ENCODE results near the gene TIGAR.
A peak's percentile ranks its signal among the peaks of the same experiment; 100 is the strongest.

TIGAR gene

DNA sequence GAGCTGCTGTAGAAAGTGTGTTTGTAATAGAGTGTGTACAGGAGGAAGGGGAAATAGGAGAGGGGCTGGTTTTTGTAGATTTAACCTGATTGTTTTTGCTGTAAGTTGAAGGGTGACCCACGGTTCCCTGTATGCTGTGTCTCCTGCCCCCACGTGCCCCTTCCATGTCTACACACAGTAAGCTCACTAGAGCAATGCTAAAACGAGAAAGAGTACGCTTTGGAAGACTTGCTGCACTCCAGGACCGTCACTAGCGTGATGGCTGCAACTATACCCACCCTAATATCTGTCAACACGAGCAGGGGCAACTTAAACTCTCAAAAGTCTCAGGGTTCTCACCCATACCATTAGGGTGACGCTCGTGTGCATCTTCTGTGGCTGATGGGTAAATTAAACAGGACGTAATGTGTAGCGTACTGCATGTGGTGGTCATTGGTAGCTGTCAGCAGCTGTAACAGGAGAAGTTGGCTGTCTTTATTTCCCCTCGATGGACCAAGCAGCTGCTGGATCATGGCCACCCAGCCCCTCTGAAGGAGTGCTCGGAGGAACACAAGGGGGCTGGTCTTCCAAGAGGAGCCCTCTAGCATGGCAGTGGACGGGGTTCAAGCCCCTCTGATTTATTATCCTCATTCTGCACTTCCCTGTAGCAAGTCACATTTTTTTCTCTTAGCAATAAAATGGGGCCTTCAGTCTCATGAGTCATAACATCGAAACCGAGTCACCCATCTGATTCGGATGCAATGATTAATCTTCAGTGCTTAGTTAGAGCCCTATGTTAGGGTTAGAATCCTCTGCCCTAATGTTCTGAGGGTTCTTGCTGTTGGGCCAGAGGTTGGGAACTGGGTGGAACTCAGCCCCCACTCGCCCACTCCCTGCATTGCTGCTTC lies 33.4 kb upstream of the TIGAR start:
- DNase-seq = no peak
- TF ChIP-seq POLR2A (IDR thresholded peaks at IDR 0.05; ENCODE audit: low read length) (peak; percentile 6), GATA1 (IDR thresholded peaks at IDR 0.05; ENCODE audit: low read depth, low read length) (no peak)

DNA sequence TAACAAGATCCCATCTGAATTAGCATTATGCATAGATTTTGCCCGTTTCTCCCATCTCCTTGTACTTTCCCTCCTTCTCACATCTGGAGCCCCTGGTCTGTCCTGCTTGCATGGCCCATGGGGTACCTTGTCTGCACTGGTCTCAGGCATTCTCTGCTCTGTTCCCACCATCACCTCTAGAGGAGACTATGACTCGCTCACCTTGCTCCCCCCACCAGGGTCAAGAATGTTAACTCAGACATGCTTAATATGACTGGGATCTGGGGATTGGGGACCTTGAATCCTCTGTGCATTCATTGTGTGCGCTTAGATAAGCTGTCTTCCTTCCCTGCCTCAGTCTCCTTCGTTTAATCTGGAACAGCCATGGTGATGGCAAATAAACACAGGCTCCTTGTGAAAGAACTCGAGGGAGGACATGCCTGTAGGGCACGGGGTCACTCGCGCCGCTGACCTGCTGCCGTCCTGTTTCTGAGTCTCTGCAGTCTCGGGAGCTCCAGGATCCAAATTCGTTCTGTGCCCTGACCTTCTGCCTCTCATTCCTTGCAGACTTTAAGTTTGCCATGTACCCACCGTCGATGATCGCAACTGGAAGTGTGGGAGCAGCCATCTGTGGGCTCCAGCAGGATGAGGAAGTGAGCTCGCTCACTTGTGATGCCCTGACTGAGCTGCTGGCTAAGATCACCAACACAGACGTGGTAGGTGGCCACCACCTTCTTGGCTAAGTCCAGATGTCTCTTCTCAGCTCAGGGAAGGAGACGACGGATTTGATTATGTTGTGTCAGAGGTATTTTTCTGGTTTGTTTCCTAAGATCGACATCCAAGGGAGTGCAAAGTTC lies 32.5 kb upstream of the TIGAR start:
- DNase-seq = no peak

DNA sequence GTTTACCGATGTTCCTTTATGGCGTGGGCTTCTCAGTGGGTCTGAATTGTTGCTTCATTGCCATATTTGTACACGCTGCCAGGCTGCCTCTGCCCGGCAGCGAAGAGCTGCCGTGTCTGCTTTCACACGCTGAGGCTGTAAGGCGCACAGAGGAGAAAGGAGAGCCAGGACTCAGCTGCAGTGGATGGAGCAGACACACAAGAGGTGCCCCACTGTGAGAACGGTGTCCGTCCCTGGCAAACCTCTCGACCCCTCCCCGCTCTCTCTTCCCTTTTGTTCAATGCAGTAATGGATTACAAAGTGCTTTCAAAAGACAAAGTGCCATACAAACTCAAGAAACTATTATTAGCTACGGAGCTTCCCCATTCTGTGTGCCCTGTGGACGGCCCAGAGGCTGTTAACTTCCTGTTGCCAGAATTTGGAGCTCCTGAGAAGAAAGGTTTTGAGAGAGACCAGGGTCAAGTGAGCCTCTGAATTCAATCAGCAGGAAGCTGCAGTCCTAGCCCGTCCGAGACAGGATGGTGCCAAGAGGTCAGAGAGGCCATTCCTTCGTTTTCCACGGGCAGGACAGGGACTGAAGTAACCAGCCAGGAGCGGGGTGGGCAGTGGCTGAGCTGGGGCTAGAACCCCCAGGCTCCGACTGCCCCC lies 31.7 kb upstream of the TIGAR start:
- TF ChIP-seq GATA1 (IDR thresholded peaks at IDR 0.05; ENCODE audit: low read depth, low read length) (no peak), POLR2A (IDR thresholded peaks at IDR 0.05; ENCODE audit: low read length) (no peak)
- no peak for DNase-seq

More for the DNA sequence above, 32.5 kb upstream of the TIGAR start:
- TF ChIP-seq GATA1 (IDR thresholded peaks at IDR 0.05; ENCODE audit: low read depth, low read length) = no peak
- TF ChIP-seq POLR2A (IDR thresholded peaks at IDR 0.05; ENCODE audit: low read length) = no peak

DNA sequence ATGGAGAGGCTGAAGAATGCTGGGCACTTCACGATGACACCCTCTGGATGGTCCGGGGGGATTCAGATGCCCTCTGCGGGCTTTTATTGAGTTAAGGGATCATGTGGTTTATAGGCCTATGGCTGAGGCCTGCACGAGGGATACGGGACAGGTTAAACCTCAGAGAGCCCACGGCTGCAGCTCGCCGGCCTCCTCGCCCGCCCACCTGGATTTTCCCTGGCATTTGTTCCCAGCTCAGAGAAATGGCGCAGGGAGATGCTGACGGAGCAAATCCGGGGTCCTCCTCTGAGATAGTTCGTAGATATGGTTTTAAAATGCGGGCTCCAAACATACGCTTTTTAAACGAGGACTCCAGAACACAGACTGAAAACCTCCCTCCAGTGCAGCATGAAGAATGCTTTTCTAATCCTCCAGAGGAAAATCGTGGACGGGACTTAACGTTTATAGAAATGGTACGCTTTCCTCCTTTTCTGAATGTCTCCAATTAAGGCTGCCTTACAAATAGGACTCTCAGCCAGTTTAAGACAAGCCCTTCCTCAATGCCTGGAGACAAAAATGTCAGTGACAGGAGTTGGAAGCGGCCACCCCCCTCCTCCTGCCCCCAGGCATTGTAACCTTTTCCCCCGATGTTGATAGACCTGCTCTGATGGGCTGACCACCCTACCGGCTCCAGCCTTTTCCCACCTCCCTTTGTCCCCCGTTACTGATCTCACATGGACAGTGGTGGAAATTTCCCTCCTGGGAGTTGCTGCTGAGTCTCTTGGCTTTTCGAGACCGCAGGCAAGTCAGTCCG lies 30.8 kb upstream of the TIGAR start:
- DNase-seq = no peak
- no peak for TF ChIP-seq GATA1 (IDR thresholded peaks at IDR 0.05; ENCODE audit: low read depth, low read length)
- TF ChIP-seq POLR2A (IDR thresholded peaks at IDR 0.05; ENCODE audit: low read length) = no peak

DNA sequence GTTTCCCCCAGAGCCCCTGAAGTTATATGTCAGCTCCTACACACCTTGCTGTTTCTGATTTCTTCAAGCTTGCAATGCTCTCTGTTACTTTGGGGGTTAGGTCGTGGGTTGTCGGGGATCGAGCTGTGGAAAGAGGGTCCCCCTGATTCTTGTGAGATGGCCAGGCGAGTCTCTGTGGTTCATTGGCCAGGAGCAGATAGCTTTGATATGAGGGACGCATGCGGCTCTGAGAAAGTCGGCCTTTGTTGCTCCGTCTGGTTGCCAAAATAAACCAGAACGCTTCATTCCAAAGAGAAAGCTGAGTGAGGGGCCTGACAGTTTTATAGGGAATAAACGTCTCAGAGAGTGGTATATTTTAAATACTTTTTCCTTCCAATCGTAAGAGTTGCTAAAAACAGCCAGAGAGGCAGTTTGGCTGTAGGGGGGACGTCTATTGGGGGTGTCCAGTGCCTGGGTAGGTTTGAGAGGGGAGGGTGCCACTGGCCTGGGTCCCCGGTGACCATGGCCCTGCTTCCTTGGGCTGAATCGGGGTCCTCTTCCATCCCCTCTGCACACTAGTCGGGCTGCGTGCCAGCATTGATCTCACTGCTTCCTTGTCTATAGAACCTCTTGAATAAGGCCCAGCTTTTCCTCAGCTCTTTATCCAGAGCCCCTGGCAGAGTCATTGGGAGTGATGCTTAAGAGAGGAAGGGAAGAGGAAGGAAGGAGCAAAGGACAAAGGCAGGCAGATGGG lies 28.5 kb upstream of the TIGAR start:
- no peak for TF ChIP-seq GATA1 (IDR thresholded peaks at IDR 0.05; ENCODE audit: low read depth, low read length)
- no peak for TF ChIP-seq POLR2A (IDR thresholded peaks at IDR 0.05; ENCODE audit: low read length)
- no peak for DNase-seq

DNA sequence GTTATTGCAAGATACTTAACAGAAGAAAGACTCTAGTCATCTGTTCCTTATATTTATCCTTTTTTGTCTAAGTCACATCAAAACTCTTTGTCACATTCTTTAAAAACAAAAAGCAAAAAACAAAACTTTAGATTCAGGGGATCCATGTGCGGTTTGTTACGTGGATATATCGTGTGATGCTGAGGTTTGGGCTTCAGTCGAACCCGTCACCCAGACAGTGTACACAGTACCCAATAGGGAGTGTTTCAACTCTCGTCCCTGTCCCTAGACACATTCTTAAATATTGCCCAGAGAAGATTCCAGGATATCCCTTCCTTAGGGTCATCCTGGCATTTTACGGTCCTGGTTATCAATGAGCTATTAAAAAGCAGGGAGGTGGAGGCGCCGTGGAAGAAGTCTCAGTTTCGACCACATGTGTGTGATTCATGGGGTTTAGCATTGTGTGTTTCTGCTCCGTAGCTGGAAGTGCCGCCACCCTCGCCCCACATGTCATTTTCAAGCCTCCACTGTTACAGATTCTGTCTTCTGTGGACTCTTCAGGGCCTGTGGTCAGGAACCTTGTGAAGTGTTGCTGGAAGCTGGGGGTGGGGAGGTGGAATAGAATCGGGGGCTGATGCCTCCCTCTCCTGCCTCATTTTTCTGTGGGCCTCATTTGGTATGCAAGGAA lies 27.6 kb upstream of the TIGAR start:
- DNase-seq = no peak
- TF ChIP-seq POLR2A (IDR thresholded peaks at IDR 0.05; ENCODE audit: low read length) = no peak
- no peak for TF ChIP-seq GATA1 (IDR thresholded peaks at IDR 0.05; ENCODE audit: low read depth, low read length)

DNA sequence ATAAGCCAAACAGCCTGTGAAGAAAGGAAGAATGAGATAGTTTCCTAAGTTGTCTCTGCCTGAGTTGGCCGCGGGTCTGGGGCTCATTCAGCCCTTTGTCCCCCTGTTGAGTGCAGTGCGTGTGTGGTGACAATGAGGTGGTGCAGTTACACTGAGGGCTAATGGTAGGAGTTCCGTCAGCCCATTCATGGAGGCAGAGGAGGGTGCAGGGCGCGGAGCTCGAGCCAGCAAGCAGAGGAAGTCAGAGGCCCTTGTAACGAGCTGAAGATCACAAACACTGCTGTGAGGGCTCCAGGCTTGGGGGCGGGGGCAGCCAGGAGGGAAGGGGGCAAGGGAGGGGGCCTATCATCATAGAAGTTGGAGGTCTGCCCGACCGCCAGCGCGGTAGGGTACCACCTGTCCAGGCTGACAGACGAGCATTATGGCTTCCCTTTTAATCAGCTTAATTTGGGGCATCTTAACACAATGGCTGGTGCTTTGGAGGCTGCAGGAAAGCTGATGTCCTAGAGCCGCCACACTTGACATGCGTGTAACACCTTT lies 27.0 kb upstream of the TIGAR start:
- no peak for TF ChIP-seq GATA1 (IDR thresholded peaks at IDR 0.05; ENCODE audit: low read depth, low read length)
- TF ChIP-seq POLR2A (IDR thresholded peaks at IDR 0.05; ENCODE audit: low read length) = no peak
- no peak for DNase-seq

DNA sequence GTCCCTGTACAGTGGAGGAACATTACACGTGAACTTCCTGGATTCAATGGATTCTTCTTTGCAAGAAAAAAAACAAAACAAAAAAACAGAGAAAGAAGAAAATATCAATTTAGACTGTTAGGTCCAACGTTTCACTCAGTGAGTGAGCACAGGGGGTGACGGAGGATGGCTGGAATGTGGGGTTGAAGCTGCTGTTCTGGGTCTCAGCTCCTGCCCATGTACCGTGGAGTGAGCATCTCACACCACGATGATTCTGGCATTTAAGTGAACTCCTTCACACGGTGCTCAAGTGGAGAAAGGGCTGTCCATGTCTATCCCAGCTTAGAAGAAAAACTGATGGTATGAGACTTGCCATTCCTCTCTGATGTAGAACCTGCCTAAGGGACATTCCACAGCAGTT lies 24.3 kb upstream of the TIGAR start:
- no peak for TF ChIP-seq POLR2A (IDR thresholded peaks at IDR 0.05; ENCODE audit: low read length)
- TF ChIP-seq GATA1 (IDR thresholded peaks at IDR 0.05; ENCODE audit: low read depth, low read length) = no peak
- DNase-seq = no peak

DNA sequence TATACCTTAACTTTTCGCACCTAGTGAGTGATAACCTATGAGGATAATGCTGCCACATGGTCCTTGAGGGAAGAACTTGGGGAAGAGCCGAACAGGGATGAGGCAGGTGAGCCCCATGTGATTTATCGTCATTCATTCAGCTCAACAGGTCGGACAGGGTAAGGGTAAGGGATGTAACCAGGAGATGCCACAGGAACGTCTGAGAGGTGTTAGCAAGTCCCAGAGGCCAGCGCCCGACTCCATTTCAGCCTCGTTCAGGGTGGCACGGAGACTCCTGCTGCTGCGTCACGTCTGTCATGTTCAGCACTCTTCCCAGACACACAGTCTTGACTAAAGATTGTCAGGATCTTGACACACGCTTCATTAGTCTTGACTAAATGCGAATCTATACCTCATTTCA lies 23.4 kb upstream of the TIGAR start:
- TF ChIP-seq POLR2A (IDR thresholded peaks at IDR 0.05; ENCODE audit: low read length) (no peak), GATA1 (IDR thresholded peaks at IDR 0.05; ENCODE audit: low read depth, low read length) (no peak)
- DNase-seq = no peak

DNA sequence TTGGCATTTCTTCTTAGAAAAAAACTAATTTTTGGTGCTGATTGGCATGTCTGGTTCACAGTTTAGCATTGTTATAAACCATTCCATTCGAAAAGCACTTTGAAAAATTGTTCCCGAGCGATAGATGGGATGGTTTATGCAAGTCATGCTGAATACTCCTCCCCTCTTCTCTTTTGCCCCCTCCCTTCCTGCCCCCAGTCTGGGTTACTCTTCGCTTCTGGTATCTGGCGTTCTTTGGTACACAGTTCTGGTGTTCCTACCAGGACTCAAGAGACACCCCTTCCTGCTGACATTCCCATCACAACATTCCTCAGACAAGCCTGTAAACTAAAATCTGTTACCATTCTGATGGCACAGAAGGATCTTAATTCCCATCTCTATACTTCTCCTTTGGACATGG lies 20.1 kb upstream of the TIGAR start:
- no peak for TF ChIP-seq GATA1 (IDR thresholded peaks at IDR 0.05; ENCODE audit: low read depth, low read length)
- no peak for TF ChIP-seq POLR2A (IDR thresholded peaks at IDR 0.05; ENCODE audit: low read length)
- DNase-seq = no peak

DNA sequence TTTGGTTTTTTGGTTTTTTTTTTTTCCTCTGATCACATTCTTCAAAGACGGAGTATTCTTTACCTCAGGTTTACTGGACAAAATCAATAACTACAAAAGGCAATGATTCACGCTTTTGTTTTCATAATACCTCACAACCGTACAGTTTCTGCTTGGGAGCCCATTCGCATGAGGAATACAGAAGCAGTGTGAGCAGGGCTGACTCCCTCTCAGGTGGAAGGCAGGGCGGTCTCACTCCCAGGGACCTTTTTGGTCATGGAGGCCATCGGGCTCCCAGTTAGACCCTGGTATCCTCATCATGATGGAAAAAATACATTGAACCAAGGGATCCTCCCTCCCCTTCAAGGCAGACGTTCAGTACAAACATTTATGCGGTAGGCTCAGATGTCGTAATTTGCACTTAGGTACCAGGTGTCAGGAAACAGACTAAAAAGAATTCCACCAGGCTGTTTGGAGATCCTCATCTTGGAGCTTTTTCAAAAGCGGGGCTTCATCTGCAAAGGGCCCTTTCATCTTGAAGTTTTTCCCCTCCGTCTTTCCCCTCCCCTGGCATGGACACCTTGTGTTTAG lies 19.0 kb upstream of the TIGAR start:
- DNase-seq = no peak
- TF ChIP-seq GATA1 (IDR thresholded peaks at IDR 0.05; ENCODE audit: low read depth, low read length) = no peak
- no peak for TF ChIP-seq POLR2A (IDR thresholded peaks at IDR 0.05; ENCODE audit: low read length)

DNA sequence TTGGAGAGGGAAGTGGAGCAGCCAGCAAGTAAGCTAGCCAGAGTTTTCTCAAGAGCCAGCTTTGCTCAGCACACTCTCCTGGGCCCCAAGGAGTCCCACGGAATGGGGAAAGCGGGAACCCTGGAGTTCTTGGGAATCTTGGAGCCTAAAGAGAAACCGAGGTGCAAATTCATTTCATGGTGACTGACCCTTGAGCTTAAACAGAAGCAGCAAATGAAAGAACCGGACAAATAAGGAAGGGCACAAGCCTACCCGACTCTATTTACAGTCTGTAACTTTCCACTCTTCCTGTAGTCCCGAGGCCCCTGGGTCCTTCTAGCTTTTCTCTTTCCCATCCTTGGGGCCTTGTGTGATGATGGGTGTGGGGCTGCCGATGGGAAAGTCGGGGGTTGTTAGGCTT lies 18.1 kb upstream of the TIGAR start:
- TF ChIP-seq POLR2A (IDR thresholded peaks at IDR 0.05; ENCODE audit: low read length) (no peak), GATA1 (IDR thresholded peaks at IDR 0.05; ENCODE audit: low read depth, low read length) (no peak)
- DNase-seq = no peak
